HG03432 (cell line): ENCODE measurements around the gene NANS.
"Not testable (repeated sequence)": the region's sequence is repeated elsewhere in the genome, so short reads cannot be mapped to it uniquely, and the experiment has no call there.

Source experiments
- ATAC-seq: cut with Tn5 transposase; IDR thresholded peaks from one replicate; pipeline ENCODE4 v1.9.1; 2021; ENCODE audit warnings: mild to moderate bottlenecking, moderate library complexity; ENCODE audit not compliant: unreplicated experiment

The NANS gene

GRCh38 chr9:98075332-98075805 lies 18.8 kb downstream of the NANS start:
- ATAC-seq, result no peak

- not testable (repeated sequence) for ATAC-seq
Observed at GRCh38 chr9:98076514-98076890, 20.0 kb downstream of the NANS start.

- no peak for ATAC-seq
Observed at GRCh38 chr9:98078895-98079294, 22.4 kb downstream of the NANS start.

- ATAC-seq, result no peak
Observed at GRCh38 chr9:98080326-98080725, 23.8 kb downstream of the NANS start.

- ATAC-seq, result no peak
Observed at GRCh38 chr9:98080780-98081179, 24.2 kb downstream of the NANS start.

GRCh38 chr9:98081477-98082219 lies 25.1 kb downstream of the NANS start:
- no peak for ATAC-seq

- no peak for ATAC-seq
Observed at GRCh38 chr9:98083061-98083501, 26.5 kb downstream of the NANS start.

GRCh38 chr9:98083566-98084183 lies 27.1 kb downstream of the NANS start:
- no peak for ATAC-seq

- ATAC-seq, result no peak
Observed at GRCh38 chr9:98084396-98084795, 27.9 kb downstream of the NANS start.

GRCh38 chr9:98085058-98085457 lies 28.5 kb downstream of the NANS start:
- no peak for ATAC-seq

- no peak for ATAC-seq
Observed at GRCh38 chr9:98085944-98086343, 29.4 kb downstream of the NANS start.

- no peak for ATAC-seq
Observed at GRCh38 chr9:98086461-98086860, 29.9 kb downstream of the NANS start.

- ATAC-seq, result no peak
Observed at GRCh38 chr9:98087420-98088354, 31.2 kb downstream of the NANS start.

- not testable (repeated sequence) for ATAC-seq
Observed at GRCh38 chr9:98090674-98091073, 34.1 kb downstream of the NANS start.

- no peak for ATAC-seq
Observed at GRCh38 chr9:98091735-98092612, 35.4 kb downstream of the NANS start.

GRCh38 chr9:98092613-98092931 lies 36.0 kb downstream of the NANS start:
- ATAC-seq, result no peak

- no peak for ATAC-seq
Observed at GRCh38 chr9:98094316-98094715, 37.8 kb downstream of the NANS start.

- ATAC-seq, result no peak
Observed at GRCh38 chr9:98094851-98095250, 38.3 kb downstream of the NANS start.

GRCh38 chr9:98095401-98095800 lies 38.9 kb downstream of the NANS start:
- ATAC-seq, result no peak

- no peak for ATAC-seq
Observed at GRCh38 chr9:98096091-98096490, 39.6 kb downstream of the NANS start.

- no peak for ATAC-seq
Observed at GRCh38 chr9:98097836-98098235, 41.3 kb downstream of the NANS start.
